NCI-H1092 treated with DMSO at 0.1 percent for 48 hours (cell line): Measurements from ENCODE around the gene GJC1.
"Not testable (repeated sequence)": the region's sequence is repeated elsewhere in the genome, so short reads cannot be mapped to it uniquely, and the experiment has no call there.

ENCODE experiments used
- DNase-seq: peaks from one replicate; lab custom pipeline; 2025; lab: John Stamatoyannopoulos, UW

Gene GJC1

GRCh38 chr17:44759086-44759915, 70.8 kb downstream of the GJC1 start:
- no peak for DNase-seq

GRCh38 chr17:44758414-44759085, 71.5 kb downstream of the GJC1 start, which contains the start of gene ADAM11:
TSS of gene ADAM11 (plus strand) at chr17:44758988. CDS start at chr17:44759200, 212 bp downstream.
- DNase-seq = no peak

- DNase-seq = no peak
Measured at GRCh38 chr17:44757918-44758413, 72.1 kb downstream of the GJC1 start.

- no peak for DNase-seq
Measured at GRCh38 chr17:44757045-44757917, 72.8 kb downstream of the GJC1 start.

GRCh38 chr17:44755180-44755579, 74.9 kb downstream of the GJC1 start:
- not testable (repeated sequence) for DNase-seq

DNA sequence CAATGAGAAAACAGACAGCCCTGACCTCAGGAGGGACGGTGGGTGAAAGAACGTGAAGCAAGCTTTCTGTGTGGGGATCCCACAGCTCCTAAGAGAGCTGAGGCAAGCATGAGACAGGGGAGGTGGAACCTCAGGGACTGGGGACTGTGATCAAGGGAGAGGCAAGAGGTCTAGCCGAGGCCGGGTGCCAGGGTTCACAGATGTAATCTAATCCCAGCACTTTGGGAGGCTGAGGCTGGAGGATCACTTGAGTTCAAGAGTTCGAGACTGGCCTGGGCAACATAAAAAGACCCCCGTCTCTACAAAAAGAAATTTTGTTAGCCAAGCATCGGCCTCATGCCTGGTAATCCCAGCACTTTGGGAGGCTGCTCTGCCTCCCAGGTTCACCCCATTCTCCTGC, 75.8 kb downstream of the GJC1 start:
- no peak for DNase-seq

- no peak for DNase-seq
Measured at GRCh38 chr17:44752953-44753861, 76.9 kb downstream of the GJC1 start.

- DNase-seq = no peak
Measured at GRCh38 chr17:44751806-44752205, 78.3 kb downstream of the GJC1 start.

- no peak for DNase-seq
Measured at GRCh38 chr17:44751331-44751730, 78.8 kb downstream of the GJC1 start.

DNA sequence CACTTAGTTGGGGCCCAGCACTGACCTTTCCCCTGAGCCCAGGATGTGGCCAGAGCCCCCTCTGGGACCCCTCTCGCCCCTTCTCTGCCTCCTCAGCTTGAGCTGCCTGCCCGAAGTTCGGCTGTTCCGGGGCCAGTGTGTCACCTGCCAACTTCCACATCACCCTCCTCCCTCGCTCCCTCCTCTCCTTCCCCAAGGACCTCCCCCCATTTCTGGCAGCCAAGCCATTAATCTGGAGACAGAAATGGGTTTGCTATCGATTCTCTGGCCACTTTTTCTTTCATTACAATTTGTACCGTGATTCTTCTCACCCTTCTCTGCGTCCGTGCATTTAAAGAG, 80.1 kb downstream of the GJC1 start:
- no peak for DNase-seq

DNA sequence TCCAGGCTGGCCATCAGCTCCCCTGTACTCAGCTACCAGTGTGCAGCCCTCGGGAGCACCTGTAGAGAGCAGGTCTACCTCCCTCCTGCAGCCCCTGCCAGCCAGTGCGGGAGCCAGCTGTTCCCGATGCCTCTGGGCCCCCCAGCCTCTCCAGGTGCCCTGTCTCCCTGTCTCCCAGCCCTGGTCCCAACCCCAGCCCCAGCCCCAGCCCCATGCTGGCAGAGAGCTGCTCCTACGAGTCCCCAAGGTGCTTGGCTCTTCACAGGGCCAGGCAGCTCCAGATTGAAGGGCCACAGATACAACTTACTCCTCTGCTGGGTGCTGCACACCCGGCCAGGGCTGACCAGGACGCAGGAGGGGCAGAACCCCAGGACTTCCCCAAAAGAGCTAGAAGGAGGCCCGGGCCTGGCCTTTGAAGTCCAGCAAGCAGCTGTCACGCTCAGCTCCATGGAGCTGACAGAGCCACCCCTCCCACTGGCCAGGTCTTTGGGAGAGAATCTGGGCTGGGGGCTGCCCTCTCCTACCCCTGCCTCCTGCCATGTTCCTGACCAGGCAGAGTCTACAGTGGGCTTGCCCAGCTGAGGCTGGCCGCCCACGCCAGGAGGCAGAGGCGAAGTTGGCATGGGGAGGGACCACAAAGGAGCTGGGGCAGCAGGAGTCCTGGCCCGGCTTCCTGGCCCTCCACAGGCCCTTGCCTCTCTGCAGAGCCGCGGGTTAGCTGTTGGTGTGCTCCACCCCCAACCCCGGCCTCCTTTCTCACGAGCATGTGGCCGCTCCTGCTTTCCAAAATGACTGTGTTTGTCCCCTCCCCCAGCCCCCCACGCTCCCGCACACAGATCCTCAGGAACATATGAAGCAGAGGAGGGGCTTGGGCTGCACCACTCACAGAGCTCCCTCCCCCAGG, 80.8 kb downstream of the GJC1 start:
- DNase-seq = no peak
